GM12878 (cell line): ENCODE results near the gene CEP126. TPM values are rescaled to one million over a fixed set of nuclear protein-coding genes. Genes with fewer than 3 reads are reported as not detected.
A peak's percentile ranks its signal among the peaks of the same experiment; 100 is the strongest.

Experiments used
- ATAC-seq: fragments of 200-7000 bp; cut with Tn5 transposase; 3 replicates; pipeline ENCODE4 v1.9.1; 2020; ENCODE audit warnings: mild to moderate bottlenecking, moderate library complexity
- BruUV-seq: library from RNA; stranded (reverse); fragments of 400-500 nt; replicated peaks from 2 replicates; lab custom pipeline; 2021; lab: Mats Ljungman, UMichigan
- CTCF ChIA-PET: fragments of 300-600 bp; sonication (Branson Sonifier 250); formaldehyde crosslinking; extraction: SDS; loops from one replicate; lab custom pipeline; 2021; ENCODE audit warnings: inconsistent platforms; lab: Yijun Ruan, JAX
- POLR2A ChIA-PET: fragments of 350-600 bp; formaldehyde crosslinking; extraction: SDS; loops from one replicate; lab custom pipeline; 2021; ENCODE audit warnings: inconsistent platforms; lab: Charles Lee
- RAD21 ChIA-PET: fragments of 300-600 bp; sonication (Branson Sonifier 250); formaldehyde crosslinking; loops from one replicate; lab custom pipeline; 2023; ENCODE audit warnings: antibody characterized with exemption; ENCODE audit not compliant: unreplicated experiment; lab: Charles Lee
- SMC1A ChIA-PET: fragments of 300-600 bp; sonication (Branson Sonifier 250); formaldehyde crosslinking; loops from one replicate; lab custom pipeline; 2023; ENCODE audit not compliant: unreplicated experiment, uncharacterized antibody; lab: Charles Lee
- DNase-seq: peaks from one replicate; pipeline ENCODE4 v3.0.0-alpha.2; 2011; ENCODE audit warnings: low read depth, low spot score
- FAIRE-seq: peaks from 3 replicates; lab custom pipeline; 2011; peaks lifted over from hg19 to GRCh38; lab: Jason Lieb, UNC
- H2AFZ ChIP-seq: 2 replicates; pipeline ENCODE4 v1.6.0; 2011; ENCODE audit warnings: low read depth, low read length, control low read depth; ENCODE audit not compliant: control insufficient read depth
- H3K27ac ChIP-seq: 2 replicates; pipeline ENCODE4 v1.5.1; 2011; ENCODE audit warnings: control low read depth; ENCODE audit not compliant: control insufficient read depth, insufficient read depth
- H3K27me3 ChIP-seq, 2 experiments: replicated peaks in 1 of 2; 2 replicates each; pipeline versions ENCODE4 v1.6.0 to v1.6.1; 2011; ENCODE audit warnings: low read length in 1 of 2; ENCODE audit not compliant: control insufficient read depth in 2 of 2, insufficient read depth in 2 of 2
- H3K36me3 ChIP-seq, 2 experiments: 2 replicates each; pipeline ENCODE4 v1.5.1; 2011; ENCODE audit warnings: low read length in 1 of 2; ENCODE audit not compliant: control insufficient read depth in 2 of 2, insufficient read depth in 2 of 2
- H3K4me1 ChIP-seq: 2 replicates; pipeline ENCODE4 v1.6.1; 2011; ENCODE audit warnings: mild to moderate bottlenecking, low read length, moderate library complexity, mixed read lengths; ENCODE audit not compliant: control insufficient read depth, insufficient read depth
- H3K4me2 ChIP-seq: 2 replicates; pipeline ENCODE4 v1.6.0; 2011; ENCODE audit warnings: control low read depth; ENCODE audit not compliant: control insufficient read depth, insufficient read depth
- H3K4me3 ChIP-seq: fragments of 200-600 bp; sonication (generic); 2 replicates; pipeline ENCODE4 v1.5.1; 2016
- H3K79me2 ChIP-seq: 2 replicates; pipeline ENCODE4 v1.6.0; 2011; ENCODE audit warnings: low read length; ENCODE audit not compliant: control insufficient read depth, insufficient read depth
- H3K9ac ChIP-seq: 2 replicates; pipeline ENCODE4 v1.8.0; 2011; ENCODE audit warnings: low read length, control low read depth, mixed read lengths; ENCODE audit not compliant: control insufficient read depth, insufficient read depth
- H3K9me3 ChIP-seq: replicated peaks from 3 replicates; pipeline ENCODE4 v1.5.1; 2011; ENCODE audit warnings: mild to moderate bottlenecking, low read length; ENCODE audit not compliant: control insufficient read depth, insufficient read depth
- H4K20me1 ChIP-seq: 2 replicates; pipeline ENCODE4 v1.6.0; 2011; ENCODE audit not compliant: control insufficient read depth, insufficient read depth
- BRCA1 ChIP-seq: IDR thresholded peaks from 2 replicates; pipeline ENCODE4 v1.6.1; 2011; ENCODE audit warnings: low read depth, low read length, improper control_type of control experiment
- DPF2 ChIP-seq: fragments of 450-650 bp; IDR thresholded peaks from 2 replicates; pipeline ENCODE4 v1.6.1; 2017; ENCODE audit warnings: mild to moderate bottlenecking
- IKZF2 ChIP-seq, 2 experiments: fragments of 450-650 bp; IDR thresholded peaks; 2 replicates each; pipeline ENCODE4 v1.6.1; 2017; ENCODE audit warnings: mild to moderate bottlenecking in 2 of 2, moderate library complexity in 2 of 2
- KAT2A ChIP-seq: conservative IDR thresholded peaks from 2 replicates; pipeline ENCODE4 v1.6.1; 2011; ENCODE audit warnings: low read depth, low read length; ENCODE audit not compliant: control insufficient read depth
- MXI1 ChIP-seq: fragments of 150-350 bp; IDR thresholded peaks from 2 replicates; pipeline ENCODE4 v1.6.1; 2011; ENCODE audit warnings: low read depth, mild to moderate bottlenecking, inconsistent platforms, low read length, improper control_type of control experiment
- MYC ChIP-seq: IDR thresholded peaks from 2 replicates; pipeline ENCODE4 v1.6.1; 2011; ENCODE audit warnings: mild to moderate bottlenecking, low read length, moderate library complexity, inconsistent platforms; ENCODE audit not compliant: insufficient read depth, insufficient replicate concordance, insufficient read length, severe bottlenecking
- NR2F1 ChIP-seq: fragments of 450-650 bp; conservative IDR thresholded peaks from 2 replicates; pipeline ENCODE4 v1.6.1; 2017; ENCODE audit warnings: mild to moderate bottlenecking
- PAX8 ChIP-seq: fragments of 450-650 bp; IDR thresholded peaks from 2 replicates; pipeline ENCODE4 v1.6.1; 2017; ENCODE audit warnings: mild to moderate bottlenecking, moderate library complexity
- PML ChIP-seq: IDR thresholded peaks from 2 replicates; pipeline ENCODE4 v1.6.1; 2012; ENCODE audit warnings: low read length, inconsistent platforms
- POU2F2 ChIP-seq: IDR thresholded peaks from 3 replicates; pipeline ENCODE4 v1.6.1; 2011; ENCODE audit warnings: low read depth, mild to moderate bottlenecking, low read length, borderline replicate concordance
- TCF7 ChIP-seq: IDR thresholded peaks from 2 replicates; pipeline ENCODE4 v1.6.1; 2014; ENCODE audit warnings: antibody characterized with exemption, borderline replicate concordance
- YY1 ChIP-seq: IDR thresholded peaks from 2 replicates; pipeline ENCODE4 v1.6.1; 2011; ENCODE audit warnings: low read depth, mild to moderate bottlenecking, low read length
- ZNF207 ChIP-seq: fragments of 450-650 bp; IDR thresholded peaks from 2 replicates; pipeline ENCODE4 v1.6.1; 2014; ENCODE audit warnings: antibody characterized with exemption, mild to moderate bottlenecking, borderline replicate concordance
- WGBS: methylation state at CpG from one replicate; pipeline ENCODE4 v1.1.6; 2016; ENCODE audit warnings: low lambda C conversion rate; ENCODE audit not compliant: insufficient replicate concordance, insufficient coverage; ENCODE audit errors: missing lambda C conversion rate; 5-methylcytosine and 5-hydroxymethylcytosine counted together
- in situ Hi-C: fragments of 300-500 bp; cut with MboI; formaldehyde crosslinking; loops from 9 replicates; pipeline ENCODE4 v1.14.3; 2018; ENCODE audit warnings: mixed read lengths
- intact Hi-C: fragments of 100-400 bp; cut with micrococcal nuclease; formaldehyde crosslinking; loops from one replicate; pipeline ENCODE4 v1.14.2; 2022; ENCODE audit not compliant: unreplicated experiment
- polyA plus RNA-seq, 11 experiments: library from polyadenylated mRNA; depleted of rRNA in 4 of 11; unstranded in 6 of 11; stranded (reverse) in 5 of 11; fragments of >200 nt; fragmentation: Nextera tagmentation in 4 of 11; fragmentation: Illumina TruSeq in 1 of 11; extraction: Ambion mirVana in 4 of 11; extraction: Trizol in 1 of 11; gene quantifications; 1 replicate in 1 of 11; 2 replicates in 10 of 11; pipeline versions ENCODE4 v1.2.1 to v1.2.3, GENCODE V29; 2011 to 2016; ENCODE audit warnings: inconsistent platforms in 2 of 11, missing spikeins in 2 of 11, low read depth in 1 of 11
- total RNA-seq, 4 experiments: library from RNA; depleted of rRNA in 3 of 4; stranded (reverse); fragments of >200 nt in 3 of 4; fragmentation: Illumina TruSeq in 1 of 4; extraction: Trizol in 1 of 4; gene quantifications; 2 replicates each; pipeline versions ENCODE4 v1.2.1 to v1.2.3, GENCODE V29; 2013 to 2021
- TF ChIP-seq, protein P1 (sequence below): IDR thresholded peaks from 2 replicates; pipeline ENCODE4 v1.6.1; 2011; ENCODE audit warnings: low read depth, low read length, improper control_type of control experiment, borderline replicate concordance
- TF ChIP-seq, protein P2 (sequence below): fragments of 450-650 bp; IDR thresholded peaks from 2 replicates; pipeline ENCODE4 v1.6.1; 2017; ENCODE audit warnings: mild to moderate bottlenecking, moderate library complexity
- TF ChIP-seq, protein P3 (sequence below): IDR thresholded peaks from 2 replicates; pipeline ENCODE4 v1.6.1; 2011; ENCODE audit warnings: borderline replicate concordance, low read depth, mild to moderate bottlenecking, moderate library complexity, mixed read lengths, low read length; ENCODE audit not compliant: insufficient read depth; ENCODE audit errors: extremely low read length
- TF ChIP-seq, protein P4 (sequence below): fragments of 150-350 bp; IDR thresholded peaks from 2 replicates; pipeline ENCODE4 v1.6.1; 2014; ENCODE audit warnings: mild to moderate bottlenecking, low read depth, low read length

The CEP126 gene
- total and polyA plus RNA-seq, 10 of the 15 experiments (the other 5 are each of a cell fraction or from before 2014, with no cell fraction given), result 0.01 TPM; not detected in 8

DNA sequence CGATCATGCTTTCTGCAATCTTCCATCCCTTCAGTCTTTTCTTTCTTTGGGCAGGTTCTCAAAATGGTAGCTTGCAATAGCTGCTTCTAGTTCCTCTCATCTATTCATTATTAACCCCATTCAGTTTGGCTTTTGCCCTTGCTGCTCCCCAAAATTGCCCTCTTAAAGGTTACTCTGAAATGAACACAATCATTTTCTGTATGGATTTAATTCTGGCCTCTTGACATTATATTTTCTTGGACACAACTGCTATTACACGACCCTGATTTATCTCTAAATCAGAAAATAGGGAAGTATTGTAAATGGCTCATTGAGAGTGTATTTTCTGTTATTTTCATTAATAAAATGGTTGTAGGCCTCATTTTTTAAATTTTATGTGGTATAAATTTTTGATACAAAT is 1.6 kb downstream of the CEP126 start, which contains the start of gene ANGPTL5:
Gene ANGPTL5, minus strand, starts transcription at position 101 of the 400 bp plus-strand sequence. CDS start 8,613 bp downstream, outside the sequence.
- ATAC-seq, result no peak
- TF ChIP-seq NR2F1 (no peak), MYC (no peak), POU2F2 (no peak), PAX8 (no peak), PML (no peak), BRCA1 (no peak), TCF7 (no peak), MXI1 (no peak), YY1 (no peak), ZNF207 (no peak), IKZF2 (IDR thresholded peaks at IDR 0.05) (no peak), DPF2 (no peak), KAT2A (no peak)
- TF ChIP-seq, protein P1, sequence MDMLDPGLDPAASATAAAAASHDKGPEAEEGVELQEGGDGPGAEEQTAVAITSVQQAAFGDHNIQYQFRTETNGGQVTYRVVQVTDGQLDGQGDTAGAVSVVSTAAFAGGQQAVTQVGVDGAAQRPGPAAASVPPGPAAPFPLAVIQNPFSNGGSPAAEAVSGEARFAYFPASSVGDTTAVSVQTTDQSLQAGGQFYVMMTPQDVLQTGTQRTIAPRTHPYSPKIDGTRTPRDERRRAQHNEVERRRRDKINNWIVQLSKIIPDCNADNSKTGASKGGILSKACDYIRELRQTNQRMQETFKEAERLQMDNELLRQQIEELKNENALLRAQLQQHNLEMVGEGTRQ, result no peak
- TF ChIP-seq, protein P2, sequence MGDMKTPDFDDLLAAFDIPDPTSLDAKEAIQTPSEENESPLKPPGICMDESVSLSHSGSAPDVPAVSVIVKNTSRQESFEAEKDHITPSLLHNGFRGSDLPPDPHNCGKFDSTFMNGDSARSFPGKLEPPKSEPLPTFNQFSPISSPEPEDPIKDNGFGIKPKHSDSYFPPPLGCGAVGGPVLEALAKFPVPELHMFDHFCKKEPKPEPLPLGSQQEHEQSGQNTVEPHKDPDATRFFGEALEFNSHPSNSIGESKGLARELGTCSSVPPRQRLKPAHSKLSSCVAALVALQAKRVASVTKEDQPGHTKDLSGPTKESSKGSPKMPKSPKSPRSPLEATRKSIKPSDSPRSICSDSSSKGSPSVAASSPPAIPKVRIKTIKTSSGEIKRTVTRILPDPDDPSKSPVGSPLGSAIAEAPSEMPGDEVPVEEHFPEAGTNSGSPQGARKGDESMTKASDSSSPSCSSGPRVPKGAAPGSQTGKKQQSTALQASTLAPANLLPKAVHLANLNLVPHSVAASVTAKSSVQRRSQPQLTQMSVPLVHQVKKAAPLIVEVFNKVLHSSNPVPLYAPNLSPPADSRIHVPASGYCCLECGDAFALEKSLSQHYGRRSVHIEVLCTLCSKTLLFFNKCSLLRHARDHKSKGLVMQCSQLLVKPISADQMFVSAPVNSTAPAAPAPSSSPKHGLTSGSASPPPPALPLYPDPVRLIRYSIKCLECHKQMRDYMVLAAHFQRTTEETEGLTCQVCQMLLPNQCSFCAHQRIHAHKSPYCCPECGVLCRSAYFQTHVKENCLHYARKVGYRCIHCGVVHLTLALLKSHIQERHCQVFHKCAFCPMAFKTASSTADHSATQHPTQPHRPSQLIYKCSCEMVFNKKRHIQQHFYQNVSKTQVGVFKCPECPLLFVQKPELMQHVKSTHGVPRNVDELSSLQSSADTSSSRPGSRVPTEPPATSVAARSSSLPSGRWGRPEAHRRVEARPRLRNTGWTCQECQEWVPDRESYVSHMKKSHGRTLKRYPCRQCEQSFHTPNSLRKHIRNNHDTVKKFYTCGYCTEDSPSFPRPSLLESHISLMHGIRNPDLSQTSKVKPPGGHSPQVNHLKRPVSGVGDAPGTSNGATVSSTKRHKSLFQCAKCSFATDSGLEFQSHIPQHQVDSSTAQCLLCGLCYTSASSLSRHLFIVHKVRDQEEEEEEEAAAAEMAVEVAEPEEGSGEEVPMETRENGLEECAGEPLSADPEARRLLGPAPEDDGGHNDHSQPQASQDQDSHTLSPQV, result no peak
- TF ChIP-seq, protein P3, sequence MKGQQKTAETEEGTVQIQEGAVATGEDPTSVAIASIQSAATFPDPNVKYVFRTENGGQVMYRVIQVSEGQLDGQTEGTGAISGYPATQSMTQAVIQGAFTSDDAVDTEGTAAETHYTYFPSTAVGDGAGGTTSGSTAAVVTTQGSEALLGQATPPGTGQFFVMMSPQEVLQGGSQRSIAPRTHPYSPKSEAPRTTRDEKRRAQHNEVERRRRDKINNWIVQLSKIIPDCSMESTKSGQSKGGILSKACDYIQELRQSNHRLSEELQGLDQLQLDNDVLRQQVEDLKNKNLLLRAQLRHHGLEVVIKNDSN, result no peak
- TF ChIP-seq, protein P4, sequence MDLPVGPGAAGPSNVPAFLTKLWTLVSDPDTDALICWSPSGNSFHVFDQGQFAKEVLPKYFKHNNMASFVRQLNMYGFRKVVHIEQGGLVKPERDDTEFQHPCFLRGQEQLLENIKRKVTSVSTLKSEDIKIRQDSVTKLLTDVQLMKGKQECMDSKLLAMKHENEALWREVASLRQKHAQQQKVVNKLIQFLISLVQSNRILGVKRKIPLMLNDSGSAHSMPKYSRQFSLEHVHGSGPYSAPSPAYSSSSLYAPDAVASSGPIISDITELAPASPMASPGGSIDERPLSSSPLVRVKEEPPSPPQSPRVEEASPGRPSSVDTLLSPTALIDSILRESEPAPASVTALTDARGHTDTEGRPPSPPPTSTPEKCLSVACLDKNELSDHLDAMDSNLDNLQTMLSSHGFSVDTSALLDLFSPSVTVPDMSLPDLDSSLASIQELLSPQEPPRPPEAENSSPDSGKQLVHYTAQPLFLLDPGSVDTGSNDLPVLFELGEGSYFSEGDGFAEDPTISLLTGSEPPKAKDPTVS, result no peak
- POLR2A ChIA-PET, result no interaction called here
- intact Hi-C loops (no loop called here), in situ Hi-C loops (no loop called here)
- no peak within 1 kb of the TSS for H3K4me2 ChIP-seq
- no peak for DNase-seq
- whole genome bisulfite sequencing, result 62% methylated on average over 2 of the region's 2 CpGs
- 0 out of 2 replicates have a peak within 1 kb of the TSS, but pooled peaks have one; percentile 68 for H3K4me3 ChIP-seq
- 0 out of 2 replicates have a peak, but pooled peaks cover 3% of the 10 kb centered on the region for H3K4me1 ChIP-seq
- no peaks in the 10 kb centered on the region for H4K20me1 ChIP-seq
- H3K27me3 ChIP-seq, result no peaks in the 10 kb centered on the region; a peak in 1 of 4 replicates
- no peak within 1 kb of the TSS for H3K9ac ChIP-seq
- H3K27ac ChIP-seq, result no peak within 1 kb of the TSS
- no peaks in the 10 kb centered on the region for H3K36me3 ChIP-seq
- no TSS peak for BruUV-seq
- no peaks in the 10 kb centered on the region for H3K79me2 ChIP-seq
- SMC1A ChIA-PET, result no interaction called here
- no peak for FAIRE-seq
- peak within 1 kb of the TSS; percentile 90; the same call in 1 of the 2 replicates for H2AFZ ChIP-seq
- CTCF ChIA-PET, result no interaction called here
- RAD21 ChIA-PET, result no interaction called here
- H3K9me3 ChIP-seq, result no peaks in the 10 kb centered on the region
